K562 treated with DMSO at 1 percent for 12 hours (cell line): Measurements from ENCODE around the gene VPS41. TPM values are rescaled to one million over a fixed set of nuclear protein-coding genes. Genes with fewer than 3 reads are reported as not detected.

ENCODE experiments used
- total RNA-seq: library from RNA; unstranded; fragments of 300-600 nt; gene quantifications from 2 replicates; pipeline ENCODE4 v1.2.3, GENCODE V29; 2022; ENCODE audit not compliant: insufficient read depth

The VPS41 gene
- total RNA-seq, result 28.7 and 45.2 TPM in 2 replicates

DNA sequence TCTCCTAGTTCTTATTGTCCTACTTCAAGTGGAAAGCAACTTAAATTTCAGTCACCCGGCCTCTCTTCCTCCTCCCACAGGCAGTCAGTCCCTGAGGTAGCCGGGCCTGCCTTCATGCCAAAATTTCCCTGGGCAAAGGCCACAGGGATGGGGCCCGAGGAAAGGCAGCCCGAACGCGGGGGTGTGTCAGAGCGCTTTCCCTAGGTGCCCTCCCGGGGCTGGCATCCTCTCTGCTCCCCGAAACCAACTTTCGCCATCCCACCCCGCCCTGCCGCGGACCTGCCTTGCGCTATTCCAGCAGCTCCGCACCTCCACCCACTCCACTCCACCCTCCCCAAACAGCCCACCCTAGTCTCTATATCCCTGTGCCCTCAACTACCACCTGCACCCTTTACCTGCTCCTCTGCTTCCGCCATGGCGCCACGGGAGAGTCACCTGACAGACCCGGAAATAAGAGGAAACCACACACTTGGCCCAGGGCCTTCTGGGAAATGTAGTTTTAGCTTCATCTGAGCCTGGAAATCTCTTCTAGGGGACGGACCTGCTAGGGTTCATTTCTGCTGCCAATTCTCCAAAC, at the start of gene VPS41:
Gene VPS41, minus strand, starts transcription at position 433 of the 577 bp plus-strand sequence. Its CDS starts 17 bp downstream, at position 416.

Other genes starting within 250 kb of the VPS41 start
- 4.1 and 5.2 TPM in 2 replicates for gene POU6F2, start 68.7 kb upstream of the VPS41 start, total RNA-seq